GM23338 (cell line): Measurements from ENCODE around the gene SYT7. TPM values are rescaled to one million over a fixed set of nuclear protein-coding genes. Genes with fewer than 3 reads are reported as not detected.
"Not testable (repeated sequence)": the region's sequence is repeated elsewhere in the genome, so short reads cannot be mapped to it uniquely, and the experiment has no call there.

ENCODE experiments used
- ATAC-seq: fragments of 200-7000 bp; cut with Tn5 transposase; 3 replicates; pipeline ENCODE4 v1.9.1; 2020
- DNase-seq: peaks from one replicate; pipeline ENCODE4 v3.0.0-alpha.2; 2015; ENCODE audit warnings: low spot score
- H2AFZ ChIP-seq: fragments of 200-600 bp; sonication (generic); 2 replicates; pipeline ENCODE4 v1.8.0; 2016; ENCODE audit warnings: antibody characterized with exemption, mild to moderate bottlenecking, moderate library complexity
- H3F3A ChIP-seq: fragments of 200-600 bp; sonication (generic); replicated peaks from 2 replicates; pipeline ENCODE4 v1.8.0; 2017; ENCODE audit warnings: antibody characterized with exemption, mixed run types, low read depth
- H3K27ac ChIP-seq: fragments of 200-600 bp; sonication (generic); 2 replicates; pipeline ENCODE4 v1.6.1; 2016; ENCODE audit warnings: low read depth
- H3K27me3 ChIP-seq: fragments of 200-600 bp; sonication (generic); 2 replicates; pipeline ENCODE4 v1.8.0; 2016; ENCODE audit warnings: mild to moderate bottlenecking, mixed run types, moderate library complexity; ENCODE audit not compliant: insufficient read depth
- H3K36me3 ChIP-seq: fragments of 200-600 bp; sonication (generic); 2 replicates; pipeline ENCODE4 v1.8.0; 2016; ENCODE audit warnings: mild to moderate bottlenecking; ENCODE audit not compliant: insufficient read depth
- H3K4me1 ChIP-seq: fragments of 200-600 bp; sonication (generic); 2 replicates; pipeline ENCODE4 v1.8.0; 2016; ENCODE audit warnings: mild to moderate bottlenecking, moderate library complexity; ENCODE audit not compliant: insufficient read depth
- H3K4me2 ChIP-seq: fragments of 200-600 bp; sonication (generic); 2 replicates; pipeline ENCODE4 v1.7.1; 2017; ENCODE audit warnings: mixed run types
- H3K4me3 ChIP-seq: fragments of 200-600 bp; sonication (generic); 2 replicates; pipeline ENCODE4 v1.6.1; 2016; ENCODE audit warnings: mixed run types
- H3K79me2 ChIP-seq: fragments of 200-600 bp; sonication (generic); replicated peaks from 2 replicates; pipeline ENCODE4 v1.8.0; 2017; ENCODE audit warnings: mild to moderate bottlenecking; ENCODE audit not compliant: insufficient read depth
- H3K9me2 ChIP-seq: fragments of 200-600 bp; sonication (generic); 2 replicates; pipeline ENCODE4 v1.8.0; 2017; ENCODE audit not compliant: insufficient read depth
- H4K20me1 ChIP-seq: fragments of 200-600 bp; sonication (generic); replicated peaks from 2 replicates; pipeline ENCODE4 v1.8.0; 2017; ENCODE audit warnings: mild to moderate bottlenecking; ENCODE audit not compliant: insufficient read depth
- H3K27ac Mint-ChIP-seq: 2 replicates; pipeline ENCODE4 v1.8.0; 2020; ENCODE audit warnings: inconsistent platforms, mild to moderate bottlenecking, moderate library complexity, mixed read lengths
- H3K27me3 Mint-ChIP-seq: 3 replicates; pipeline ENCODE4 v1.8.0; 2022; ENCODE audit warnings: low read depth, mild to moderate bottlenecking, moderate library complexity, mixed read lengths, inconsistent platforms; ENCODE audit not compliant: insufficient read depth, poor library complexity
- H3K36me3 Mint-ChIP-seq: 3 replicates; pipeline ENCODE4 v1.8.0; 2021; ENCODE audit warnings: low read depth, mild to moderate bottlenecking, inconsistent platforms, moderate library complexity, mixed read lengths
- H3K4me1 Mint-ChIP-seq: 3 replicates; pipeline ENCODE4 v1.8.0; 2020; ENCODE audit warnings: mild to moderate bottlenecking, inconsistent platforms, mixed read lengths
- H3K4me3 Mint-ChIP-seq: 3 replicates; pipeline ENCODE4 v1.8.0; 2021; ENCODE audit warnings: moderate library complexity, mild to moderate bottlenecking, inconsistent platforms, mixed read lengths
- H3K9me3 Mint-ChIP-seq: 3 replicates; pipeline ENCODE4 v1.8.0; 2020; ENCODE audit warnings: moderate library complexity, mild to moderate bottlenecking, inconsistent platforms, mixed read lengths
- CREB1 ChIP-seq: fragments of 250-450 bp; sonication (Bioruptor Pico); IDR thresholded peaks from 2 replicates; pipeline ENCODE4 v1.5.0; 2020; ENCODE audit warnings: low read depth, mild to moderate bottlenecking, moderate library complexity
- JUNB ChIP-seq: IDR thresholded peaks from one replicate; pipeline ENCODE4 v1.6.1; 2016; ENCODE audit warnings: antibody characterized with exemption; ENCODE audit not compliant: unreplicated experiment
- ZNF331 ChIP-seq: fragments of 250-450 bp; sonication (Bioruptor Pico); IDR thresholded peaks from 2 replicates; pipeline ENCODE4 v1.5.0; 2020; ENCODE audit warnings: low read depth, mild to moderate bottlenecking, moderate library complexity
- polyA plus RNA-seq: library from polyadenylated mRNA; unstranded; fragments of >200 nt; fragmentation: Nextera tagmentation; extraction: Ambion mirVana; gene quantifications from 2 replicates; pipeline ENCODE4 v1.2.1, GENCODE V29; 2016
- total RNA-seq: library from RNA; depleted of rRNA; stranded (reverse); fragments of >200 nt; shearing (Covaris generic); gene quantifications from 2 replicates; pipeline ENCODE4 v1.2.3, GENCODE V29; 2014
- TF ChIP-seq, protein P1 (sequence below): fragments of 250-450 bp; sonication (Bioruptor Pico); IDR thresholded peaks from 2 replicates; pipeline ENCODE4 v1.5.0; 2020; ENCODE audit warnings: mild to moderate bottlenecking, moderate library complexity
- TF ChIP-seq, protein P2 (sequence below): IDR thresholded peaks from 2 replicates; pipeline ENCODE4 v1.6.1; 2016; ENCODE audit warnings: antibody characterized with exemption
- TF ChIP-seq, protein P3 (sequence below): IDR thresholded peaks from one replicate; pipeline ENCODE4 v1.6.1; 2018; ENCODE audit warnings: antibody characterized with exemption; ENCODE audit not compliant: unreplicated experiment

SYT7 gene
- total and polyA plus RNA-seq, 2 experiments from 2014 or later: 1.6 to 10.3 TPM

DNA sequence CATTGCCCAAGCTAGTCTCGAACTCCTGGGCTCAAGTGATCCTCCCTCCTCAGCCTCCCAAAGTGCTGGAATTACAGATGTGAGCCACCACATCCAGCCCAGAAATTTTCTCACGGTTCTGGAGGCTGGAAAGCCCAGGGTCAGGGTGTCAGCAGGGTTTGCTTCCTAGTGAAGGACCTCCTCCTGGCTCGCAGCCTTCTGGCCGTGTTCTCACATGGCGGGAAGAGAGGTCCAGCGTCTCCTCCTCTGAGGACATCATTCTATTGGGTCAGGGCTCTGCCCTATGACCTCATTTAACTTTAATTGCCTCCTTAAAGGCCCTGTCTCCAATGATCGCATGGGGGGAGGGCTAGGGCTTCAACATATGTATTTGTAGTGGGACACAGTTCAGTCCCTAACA is 112.9 kb downstream of the SYT7 start:
- Histone ChIP-seq H3K4me1 (no peaks in the 10 kb centered on the region), H4K20me1 (peaks cover 3% of the 10 kb centered on the region; the same call in 1 of the 2 replicates), H3K4me3 (no peak overlapping the region), H3K9me2 (no peaks in the 10 kb centered on the region), H3K4me2 (no peak overlapping the region), H3K36me3 (no peaks in the 10 kb centered on the region), H3K79me2 (no peaks in the 10 kb centered on the region), H3F3A (no peaks in the 10 kb centered on the region), H2AFZ (no peak overlapping the region), H3K27me3 (no peaks in the 10 kb centered on the region), H3K27ac (no peak overlapping the region)
- H3K4me1 Mint-ChIP-seq: no peaks in the 10 kb centered on the region; the same call in 2 of the 3 replicates
- no peak for TF ChIP-seq CREB1
- TF ChIP-seq, protein P1, sequence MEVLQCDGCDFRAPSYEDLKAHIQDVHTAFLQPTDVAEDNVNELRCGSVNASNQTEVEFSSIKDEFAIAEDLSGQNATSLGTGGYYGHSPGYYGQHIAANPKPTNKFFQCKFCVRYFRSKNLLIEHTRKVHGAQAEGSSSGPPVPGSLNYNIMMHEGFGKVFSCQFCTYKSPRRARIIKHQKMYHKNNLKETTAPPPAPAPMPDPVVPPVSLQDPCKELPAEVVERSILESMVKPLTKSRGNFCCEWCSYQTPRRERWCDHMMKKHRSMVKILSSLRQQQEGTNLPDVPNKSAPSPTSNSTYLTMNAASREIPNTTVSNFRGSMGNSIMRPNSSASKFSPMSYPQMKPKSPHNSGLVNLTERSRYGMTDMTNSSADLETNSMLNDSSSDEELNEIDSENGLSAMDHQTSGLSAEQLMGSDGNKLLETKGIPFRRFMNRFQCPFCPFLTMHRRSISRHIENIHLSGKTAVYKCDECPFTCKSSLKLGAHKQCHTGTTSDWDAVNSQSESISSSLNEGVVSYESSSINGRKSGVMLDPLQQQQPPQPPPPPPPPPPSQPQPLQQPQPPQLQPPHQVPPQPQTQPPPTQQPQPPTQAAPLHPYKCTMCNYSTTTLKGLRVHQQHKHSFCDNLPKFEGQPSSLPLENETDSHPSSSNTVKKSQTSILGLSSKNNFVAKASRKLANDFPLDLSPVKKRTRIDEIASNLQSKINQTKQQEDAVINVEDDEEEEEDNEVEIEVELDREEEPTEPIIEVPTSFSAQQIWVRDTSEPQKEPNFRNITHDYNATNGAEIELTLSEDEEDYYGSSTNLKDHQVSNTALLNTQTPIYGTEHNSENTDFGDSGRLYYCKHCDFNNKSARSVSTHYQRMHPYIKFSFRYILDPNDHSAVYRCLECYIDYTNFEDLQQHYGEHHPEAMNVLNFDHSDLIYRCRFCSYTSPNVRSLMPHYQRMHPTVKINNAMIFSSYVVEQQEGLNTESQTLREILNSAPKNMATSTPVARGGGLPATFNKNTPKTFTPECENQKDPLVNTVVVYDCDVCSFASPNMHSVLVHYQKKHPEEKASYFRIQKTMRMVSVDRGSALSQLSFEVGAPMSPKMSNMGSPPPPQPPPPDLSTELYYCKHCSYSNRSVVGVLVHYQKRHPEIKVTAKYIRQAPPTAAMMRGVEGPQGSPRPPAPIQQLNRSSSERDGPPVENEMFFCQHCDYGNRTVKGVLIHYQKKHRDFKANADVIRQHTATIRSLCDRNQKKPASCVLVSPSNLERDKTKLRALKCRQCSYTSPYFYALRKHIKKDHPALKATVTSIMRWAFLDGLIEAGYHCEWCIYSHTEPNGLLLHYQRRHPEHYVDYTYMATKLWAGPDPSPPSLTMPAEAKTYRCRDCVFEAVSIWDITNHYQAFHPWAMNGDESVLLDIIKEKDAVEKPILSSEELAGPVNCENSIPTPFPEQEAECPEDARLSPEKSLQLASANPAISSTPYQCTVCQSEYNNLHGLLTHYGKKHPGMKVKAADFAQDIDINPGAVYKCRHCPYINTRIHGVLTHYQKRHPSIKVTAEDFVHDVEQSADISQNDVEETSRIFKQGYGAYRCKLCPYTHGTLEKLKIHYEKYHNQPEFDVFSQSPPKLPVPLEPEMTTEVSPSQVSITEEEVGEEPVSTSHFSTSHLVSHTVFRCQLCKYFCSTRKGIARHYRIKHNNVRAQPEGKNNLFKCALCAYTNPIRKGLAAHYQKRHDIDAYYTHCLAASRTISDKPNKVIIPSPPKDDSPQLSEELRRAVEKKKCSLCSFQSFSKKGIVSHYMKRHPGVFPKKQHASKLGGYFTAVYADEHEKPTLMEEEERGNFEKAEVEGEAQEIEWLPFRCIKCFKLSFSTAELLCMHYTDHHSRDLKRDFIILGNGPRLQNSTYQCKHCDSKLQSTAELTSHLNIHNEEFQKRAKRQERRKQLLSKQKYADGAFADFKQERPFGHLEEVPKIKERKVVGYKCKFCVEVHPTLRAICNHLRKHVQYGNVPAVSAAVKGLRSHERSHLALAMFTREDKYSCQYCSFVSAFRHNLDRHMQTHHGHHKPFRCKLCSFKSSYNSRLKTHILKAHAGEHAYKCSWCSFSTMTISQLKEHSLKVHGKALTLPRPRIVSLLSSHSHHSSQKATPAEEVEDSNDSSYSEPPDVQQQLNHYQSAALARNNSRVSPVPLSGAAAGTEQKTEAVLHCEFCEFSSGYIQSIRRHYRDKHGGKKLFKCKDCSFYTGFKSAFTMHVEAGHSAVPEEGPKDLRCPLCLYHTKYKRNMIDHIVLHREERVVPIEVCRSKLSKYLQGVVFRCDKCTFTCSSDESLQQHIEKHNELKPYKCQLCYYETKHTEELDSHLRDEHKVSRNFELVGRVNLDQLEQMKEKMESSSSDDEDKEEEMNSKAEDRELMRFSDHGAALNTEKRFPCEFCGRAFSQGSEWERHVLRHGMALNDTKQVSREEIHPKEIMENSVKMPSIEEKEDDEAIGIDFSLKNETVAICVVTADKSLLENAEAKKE (CRISPR knock-in tag): no peak
- no peak for TF ChIP-seq JUNB
- TF ChIP-seq, protein P2, sequence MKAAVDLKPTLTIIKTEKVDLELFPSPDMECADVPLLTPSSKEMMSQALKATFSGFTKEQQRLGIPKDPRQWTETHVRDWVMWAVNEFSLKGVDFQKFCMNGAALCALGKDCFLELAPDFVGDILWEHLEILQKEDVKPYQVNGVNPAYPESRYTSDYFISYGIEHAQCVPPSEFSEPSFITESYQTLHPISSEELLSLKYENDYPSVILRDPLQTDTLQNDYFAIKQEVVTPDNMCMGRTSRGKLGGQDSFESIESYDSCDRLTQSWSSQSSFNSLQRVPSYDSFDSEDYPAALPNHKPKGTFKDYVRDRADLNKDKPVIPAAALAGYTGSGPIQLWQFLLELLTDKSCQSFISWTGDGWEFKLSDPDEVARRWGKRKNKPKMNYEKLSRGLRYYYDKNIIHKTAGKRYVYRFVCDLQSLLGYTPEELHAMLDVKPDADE: no peak
- TF ChIP-seq, protein P3, sequence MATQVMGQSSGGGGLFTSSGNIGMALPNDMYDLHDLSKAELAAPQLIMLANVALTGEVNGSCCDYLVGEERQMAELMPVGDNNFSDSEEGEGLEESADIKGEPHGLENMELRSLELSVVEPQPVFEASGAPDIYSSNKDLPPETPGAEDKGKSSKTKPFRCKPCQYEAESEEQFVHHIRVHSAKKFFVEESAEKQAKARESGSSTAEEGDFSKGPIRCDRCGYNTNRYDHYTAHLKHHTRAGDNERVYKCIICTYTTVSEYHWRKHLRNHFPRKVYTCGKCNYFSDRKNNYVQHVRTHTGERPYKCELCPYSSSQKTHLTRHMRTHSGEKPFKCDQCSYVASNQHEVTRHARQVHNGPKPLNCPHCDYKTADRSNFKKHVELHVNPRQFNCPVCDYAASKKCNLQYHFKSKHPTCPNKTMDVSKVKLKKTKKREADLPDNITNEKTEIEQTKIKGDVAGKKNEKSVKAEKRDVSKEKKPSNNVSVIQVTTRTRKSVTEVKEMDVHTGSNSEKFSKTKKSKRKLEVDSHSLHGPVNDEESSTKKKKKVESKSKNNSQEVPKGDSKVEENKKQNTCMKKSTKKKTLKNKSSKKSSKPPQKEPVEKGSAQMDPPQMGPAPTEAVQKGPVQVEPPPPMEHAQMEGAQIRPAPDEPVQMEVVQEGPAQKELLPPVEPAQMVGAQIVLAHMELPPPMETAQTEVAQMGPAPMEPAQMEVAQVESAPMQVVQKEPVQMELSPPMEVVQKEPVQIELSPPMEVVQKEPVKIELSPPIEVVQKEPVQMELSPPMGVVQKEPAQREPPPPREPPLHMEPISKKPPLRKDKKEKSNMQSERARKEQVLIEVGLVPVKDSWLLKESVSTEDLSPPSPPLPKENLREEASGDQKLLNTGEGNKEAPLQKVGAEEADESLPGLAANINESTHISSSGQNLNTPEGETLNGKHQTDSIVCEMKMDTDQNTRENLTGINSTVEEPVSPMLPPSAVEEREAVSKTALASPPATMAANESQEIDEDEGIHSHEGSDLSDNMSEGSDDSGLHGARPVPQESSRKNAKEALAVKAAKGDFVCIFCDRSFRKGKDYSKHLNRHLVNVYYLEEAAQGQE: no peak
- TF ChIP-seq ZNF331 (CRISPR knock-in tag): no peak
- ATAC-seq (no peak), DNase-seq (no peak)
- peaks cover 7% of the 10 kb centered on the region; the same call in 1 of the 3 replicates for H3K36me3 Mint-ChIP-seq
- no peak overlapping the region for H3K27ac Mint-ChIP-seq
- peaks cover 6% of the 10 kb centered on the region for H3K27me3 Mint-ChIP-seq
- H3K9me3 Mint-ChIP-seq: no peaks in the 10 kb centered on the region
- H3K4me3 Mint-ChIP-seq: no peak overlapping the region

DNA sequence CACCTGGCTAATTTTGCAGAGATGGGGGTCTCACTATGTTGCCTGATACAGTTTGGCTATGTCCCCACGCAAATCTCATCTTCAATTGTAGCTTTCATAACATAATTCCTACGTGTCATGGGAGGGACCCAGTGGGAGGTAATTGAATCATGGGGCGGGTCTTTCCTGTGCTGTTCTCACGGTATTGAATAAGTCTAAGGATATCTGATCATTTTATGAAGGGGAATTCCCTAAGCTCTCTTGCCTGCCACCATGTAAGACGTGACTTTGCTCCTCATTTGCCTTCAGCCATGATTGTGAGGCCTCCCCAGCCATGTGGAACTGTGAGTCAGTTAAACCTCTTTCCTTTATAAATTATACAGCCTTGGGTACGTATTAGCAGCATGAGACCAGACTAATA is 113.3 kb downstream of the SYT7 start:
- H3K9me3 Mint-ChIP-seq, H3K27ac ChIP-seq, H3K36me3 ChIP-seq, H3K27me3 Mint-ChIP-seq, H3K4me3 ChIP-seq, H3K4me2 ChIP-seq, H3K79me2 ChIP-seq, ATAC-seq, DNase-seq, H3K27me3 ChIP-seq, H3K4me1 Mint-ChIP-seq, H4K20me1 ChIP-seq, H2AFZ ChIP-seq, H3K9me2 ChIP-seq, H3F3A ChIP-seq, H3K36me3 Mint-ChIP-seq, H3K4me1 ChIP-seq, H3K4me3 Mint-ChIP-seq, H3K27ac Mint-ChIP-seq: not testable (repeated sequence)
